ENCODE results near the gene BAIAP2. TPM values are rescaled to one million over a fixed set of nuclear protein-coding genes. Genes with fewer than 3 reads are reported as not detected.

The BAIAP2 gene
- total and polyA plus RNA-seq, 2 of the 13 experiments (the other 11 are each of a cell fraction or from before 2014, with no cell fraction given): 22.5 to 24.0 TPM

- TF ChIP-seq ZFP37 (CRISPR knock-in tag; IDR thresholded peaks at IDR 0.05; ENCODE audit: borderline replicate concordance): no peak
- peak; percentile 20 for TF ChIP-seq HNRNPLL (IDR thresholded peaks at IDR 0.05; ENCODE audit: low read depth, low read length, poor library complexity, severe bottlenecking)
- TF ChIP-seq ZBTB4 (CRISPR knock-in tag; IDR thresholded peaks at IDR 0.05; ENCODE audit: borderline replicate concordance): peak; percentile 19; the same call in 1 of the 2 replicates
- no peak for TF ChIP-seq ZFYVE20 (CRISPR knock-in tag; IDR thresholded peaks at IDR 0.05; ENCODE audit: borderline replicate concordance, low read depth)
- TF ChIP-seq ZNF776 (CRISPR knock-in tag; IDR thresholded peaks at IDR 0.05): no peak
- TF ChIP-seq KDM5A (IDR thresholded peaks at IDR 0.05; ENCODE audit: borderline replicate concordance, low read length): peak; percentile 45; the same call in 1 of the 2 replicates
- TF ChIP-seq PHF20 (CRISPR knock-in tag; IDR thresholded peaks at IDR 0.05): peak; percentile 66
- TF ChIP-seq ZNF687 (CRISPR knock-in tag; IDR thresholded peaks at IDR 0.05): peak; percentile 39
- no peak for TF ChIP-seq GPN1 (CRISPR knock-in tag; IDR thresholded peaks at IDR 0.05; ENCODE audit: borderline replicate concordance)
- TF ChIP-seq PRPF4 (IDR thresholded peaks at IDR 0.05; ENCODE audit: low read depth, low read length, poor library complexity, severe bottlenecking): no peak
- no peak for TF ChIP-seq ZNF275 (CRISPR knock-in tag; IDR thresholded peaks at IDR 0.05; ENCODE audit: borderline replicate concordance)
- no peak for TF ChIP-seq ZNF660 (CRISPR knock-in tag; IDR thresholded peaks at IDR 0.05; ENCODE audit: borderline replicate concordance, low read depth)
- TF ChIP-seq GABPA (IDR thresholded peaks at IDR 0.05; ENCODE audit: low read depth, low read length): no peak
- TF ChIP-seq GABPA (CRISPR knock-in tag; IDR thresholded peaks at IDR 0.05; ENCODE audit: low read depth): no peak
- TF ChIP-seq HMG20A (CRISPR knock-in tag; IDR thresholded peaks at IDR 0.05; ENCODE audit: borderline replicate concordance): no peak
- TF ChIP-seq NCOA2 (CRISPR knock-in tag; IDR thresholded peaks at IDR 0.05): no peak
- TF ChIP-seq TEAD2 (CRISPR knock-in tag; IDR thresholded peaks at IDR 0.05): no peak
- 0 out of 2 replicates have a peak, but pooled peaks have one; percentile 30 for TF ChIP-seq REPIN1 (CRISPR knock-in tag; IDR thresholded peaks at IDR 0.05; ENCODE audit: borderline replicate concordance, low read depth)
- 0 out of 2 replicates have a peak, but pooled peaks have one; percentile 46 for TF ChIP-seq ZNF768 (CRISPR knock-in tag; IDR thresholded peaks at IDR 0.05)
- no peak for TF ChIP-seq HMG20B (CRISPR knock-in tag; conservative IDR thresholded peaks at IDR 0.05)
- TF ChIP-seq MXD4 (CRISPR knock-in tag; IDR thresholded peaks at IDR 0.05): peak; percentile 27; the same call in 1 of the 2 replicates
- TF ChIP-seq RCOR2 (CRISPR knock-in tag; IDR thresholded peaks at IDR 0.05): no peak
- no peak for TF ChIP-seq KLF6 (CRISPR knock-in tag; IDR thresholded peaks at IDR 0.05)
Measured at GRCh38 chr17:80987941-80988461, 47.0 kb upstream of the BAIAP2 start (continued).
